ENCODE data around the gene GABRB2.

- TF ChIP-seq JUND (CRISPR knock-in tag; IDR thresholded peaks at IDR 0.05), result no peak
- TF ChIP-seq KAT8 (CRISPR knock-in tag; IDR thresholded peaks at IDR 0.05), result no peak
- no peak for TF ChIP-seq TAF15 (IDR thresholded peaks at IDR 0.05; ENCODE audit: low read depth, low read length, poor library complexity, severe bottlenecking)
- no peak for TF ChIP-seq SMC3 (IDR thresholded peaks at IDR 0.05; ENCODE audit: low read length)
- no peak for TF ChIP-seq BHLHE40 (IDR thresholded peaks at IDR 0.05; ENCODE audit: low read length)
- TF ChIP-seq ZBTB8A (CRISPR knock-in tag; IDR thresholded peaks at IDR 0.05; ENCODE audit: borderline replicate concordance, low read depth), result no peak
- TF ChIP-seq IRF1 (CRISPR knock-in tag; IDR thresholded peaks at IDR 0.05; ENCODE audit: low read depth), result no peak
These were observed 126.0 kb downstream of the GABRB2 start for GRCh38 chr5:161420521-161420920.
